Renal cortex interstitium (tissue), 15 donors: ENCODE data around the gene HCRTR1. TPM values are rescaled to one million over a fixed set of nuclear protein-coding genes. Genes with fewer than 3 reads are reported as not detected.

Source experiments
- DNase-seq, 11 donors: peaks; one replicate each; pipeline ENCODE4 v3.0.0-alpha.2; 2013; ENCODE audit warnings: low read depth in 9 of 11, low spot score in 4 of 11; ENCODE audit errors: extremely low read depth in 1 of 11
- long read RNA-seq, 16 experiments: transcript quantifications; one replicate each; lab custom pipeline, GENCODE V29; 2026
- polyA plus RNA-seq, 3 donors: library from polyadenylated mRNA; unstranded; fragments of 120-200 nt; gene quantifications; one replicate each; pipeline ENCODE4 v1.2.1, GENCODE V29; 2013; ENCODE audit not compliant: insufficient read length in 3 of 3

HCRTR1 gene
- under 1 TPM in 2 of 3 donors, not detected in 1; 0.14 to 0.33 TPM for polyA plus RNA-seq
- long read RNA-seq, donor 1, result 0 reads
- long read RNA-seq, donor 2, result 0 reads
- long read RNA-seq, donor 3, result 0 reads
- long read RNA-seq, donor 4, result 0 reads
- long read RNA-seq, donor 5, result 0 reads
- long read RNA-seq, donor 6, result 0 reads
- long read RNA-seq, donor 7, result 0 reads
- long read RNA-seq, donor 8, partial matches to known transcripts, result 94 of 94 reads
- long read RNA-seq, donor 8, other reads (novel, unspliced or antisense), result 0 of 94 reads
- long read RNA-seq, donor 9, result 0 reads
- long read RNA-seq, donor 10, result 0 reads
- long read RNA-seq, donor 11, result 0 reads
- long read RNA-seq, donor 12, result 0 reads
- long read RNA-seq, donor 13, partial matches to known transcripts, result 12 of 101 reads
- long read RNA-seq, donor 13, other reads (novel, unspliced or antisense), result 89 of 101 reads
- long read RNA-seq, donor 14, result 0 reads
- long read RNA-seq, donor 15, result 0 reads
- long read RNA-seq, donor 16, result 0 reads

- DNase-seq, result no peak
Measured at GRCh38 chr1:31617218-31617915, at the start of gene HCRTR1. Gene HCRTR1 (plus strand): TSS chr1:31617689. CDS start chr1:31619193, 1,504 bp downstream.

GRCh38 chr1:31567956-31568570 is 49.4 kb upstream of the HCRTR1 start:
- no peak for DNase-seq

- no peak for DNase-seq
Measured at GRCh38 chr1:31568895-31569595, 48.4 kb upstream of the HCRTR1 start.

GRCh38 chr1:31569596-31570173 is 47.8 kb upstream of the HCRTR1 start:
- DNase-seq, result no peak

- DNase-seq, result no peak
Measured at GRCh38 chr1:31570228-31570627, 47.3 kb upstream of the HCRTR1 start.

GRCh38 chr1:31570906-31571305 is 46.6 kb upstream of the HCRTR1 start:
- no peak for DNase-seq

GRCh38 chr1:31571340-31572295 is 45.9 kb upstream of the HCRTR1 start:
- DNase-seq, result no peak

- DNase-seq, result no peak
Measured at GRCh38 chr1:31572323-31573104, 45.0 kb upstream of the HCRTR1 start.

- DNase-seq, result no peak
Measured at GRCh38 chr1:31573261-31573660, 44.2 kb upstream of the HCRTR1 start.

- DNase-seq, result no peak
Measured at GRCh38 chr1:31574749-31575368, 42.6 kb upstream of the HCRTR1 start.

- DNase-seq, result no peak
Measured at GRCh38 chr1:31575369-31576140, 41.9 kb upstream of the HCRTR1 start.

GRCh38 chr1:31576201-31576669 is 41.3 kb upstream of the HCRTR1 start, which contains the start of gene TINAGL1:
Gene TINAGL1 (plus strand): TSS chr1:31576515. CDS start chr1:31577149, 634 bp downstream.
- peak in 1 of 11 donors; percentile 41 for DNase-seq

GRCh38 chr1:31576743-31577455 is 40.6 kb upstream of the HCRTR1 start:
- DNase-seq, result no peak

GRCh38 chr1:31577515-31578192 is 39.8 kb upstream of the HCRTR1 start:
- no peak for DNase-seq
